ENCODE data around the gene PTPRG. TPM values are rescaled to one million over a fixed set of nuclear protein-coding genes. Genes with fewer than 3 reads are reported as not detected.

Gene PTPRG
- total RNA-seq, 6 experiments from 2014 or later = 29.4 to 34.7 (median 32.7) TPM

GRCh38 chr3:62199126-62199525 is 637.8 kb downstream of the PTPRG start:
- Mint-ChIP-seq H3K27me3 (ENCODE audit: insufficient read depth) (no peaks in the 10 kb centered on the region), H3K27ac (no peak overlapping the region), H3K4me1 (ENCODE audit: low read depth) (no peaks in the 10 kb centered on the region), H3K9me3 (no peaks in the 10 kb centered on the region), H3K4me3 (no peak overlapping the region), H3K36me3 (ENCODE audit: low read depth) (peaks cover 5% of the 10 kb centered on the region)
- TF ChIP-seq, protein P1, sequence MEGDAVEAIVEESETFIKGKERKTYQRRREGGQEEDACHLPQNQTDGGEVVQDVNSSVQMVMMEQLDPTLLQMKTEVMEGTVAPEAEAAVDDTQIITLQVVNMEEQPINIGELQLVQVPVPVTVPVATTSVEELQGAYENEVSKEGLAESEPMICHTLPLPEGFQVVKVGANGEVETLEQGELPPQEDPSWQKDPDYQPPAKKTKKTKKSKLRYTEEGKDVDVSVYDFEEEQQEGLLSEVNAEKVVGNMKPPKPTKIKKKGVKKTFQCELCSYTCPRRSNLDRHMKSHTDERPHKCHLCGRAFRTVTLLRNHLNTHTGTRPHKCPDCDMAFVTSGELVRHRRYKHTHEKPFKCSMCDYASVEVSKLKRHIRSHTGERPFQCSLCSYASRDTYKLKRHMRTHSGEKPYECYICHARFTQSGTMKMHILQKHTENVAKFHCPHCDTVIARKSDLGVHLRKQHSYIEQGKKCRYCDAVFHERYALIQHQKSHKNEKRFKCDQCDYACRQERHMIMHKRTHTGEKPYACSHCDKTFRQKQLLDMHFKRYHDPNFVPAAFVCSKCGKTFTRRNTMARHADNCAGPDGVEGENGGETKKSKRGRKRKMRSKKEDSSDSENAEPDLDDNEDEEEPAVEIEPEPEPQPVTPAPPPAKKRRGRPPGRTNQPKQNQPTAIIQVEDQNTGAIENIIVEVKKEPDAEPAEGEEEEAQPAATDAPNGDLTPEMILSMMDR (IDR thresholded peaks at IDR 0.05) = no peak
- DNase-seq = no peak

- H3K4me1 Mint-ChIP-seq (ENCODE audit: low read depth) = no peaks in the 10 kb centered on the region
- peaks cover 5% of the 10 kb centered on the region for H3K36me3 Mint-ChIP-seq (ENCODE audit: low read depth)
- no peaks in the 10 kb centered on the region for H3K9me3 Mint-ChIP-seq
- no peaks in the 10 kb centered on the region; the same call in 1 of the 2 replicates for H3K27me3 Mint-ChIP-seq (ENCODE audit: insufficient read depth)
- no peak overlapping the region for H3K4me3 Mint-ChIP-seq
- DNase-seq = peak; percentile 46
- TF ChIP-seq, protein P1 (IDR thresholded peaks at IDR 0.05) = peak; percentile 81
- no peak overlapping the region for H3K27ac Mint-ChIP-seq
Measured at GRCh38 chr3:62201438-62202035, 640.2 kb downstream of the PTPRG start.

DNA sequence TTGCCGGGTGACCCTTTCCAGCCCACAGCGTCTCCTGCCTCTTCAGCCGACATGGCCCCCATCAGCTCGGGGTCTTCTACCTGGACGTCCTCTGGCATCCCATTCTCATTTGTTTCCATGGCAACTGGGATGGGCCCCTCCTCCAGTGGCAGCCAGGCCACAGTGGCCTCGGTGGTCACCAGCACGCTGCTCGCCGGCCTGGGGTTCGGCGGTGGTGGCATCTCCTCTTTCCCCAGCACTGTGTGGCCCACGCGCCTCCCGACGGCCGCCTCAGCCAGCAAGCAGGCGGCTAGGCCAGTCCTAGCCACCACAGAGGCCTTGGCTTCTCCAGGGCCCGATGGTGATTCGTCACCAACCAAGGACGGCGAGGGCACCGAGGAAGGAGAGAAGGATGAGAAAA is 641.8 kb downstream of the PTPRG start:
- no peak overlapping the region for H3K4me3 Mint-ChIP-seq
- DNase-seq = no peak
- no peaks in the 10 kb centered on the region; the same call in 1 of the 2 replicates for H3K27me3 Mint-ChIP-seq (ENCODE audit: insufficient read depth)
- TF ChIP-seq, protein P1 (IDR thresholded peaks at IDR 0.05) = no peak
- H3K36me3 Mint-ChIP-seq (ENCODE audit: low read depth) = peaks cover 5% of the 10 kb centered on the region
- H3K27ac Mint-ChIP-seq = no peak overlapping the region
- H3K9me3 Mint-ChIP-seq = no peaks in the 10 kb centered on the region
- H3K4me1 Mint-ChIP-seq (ENCODE audit: low read depth) = no peaks in the 10 kb centered on the region

DNA sequence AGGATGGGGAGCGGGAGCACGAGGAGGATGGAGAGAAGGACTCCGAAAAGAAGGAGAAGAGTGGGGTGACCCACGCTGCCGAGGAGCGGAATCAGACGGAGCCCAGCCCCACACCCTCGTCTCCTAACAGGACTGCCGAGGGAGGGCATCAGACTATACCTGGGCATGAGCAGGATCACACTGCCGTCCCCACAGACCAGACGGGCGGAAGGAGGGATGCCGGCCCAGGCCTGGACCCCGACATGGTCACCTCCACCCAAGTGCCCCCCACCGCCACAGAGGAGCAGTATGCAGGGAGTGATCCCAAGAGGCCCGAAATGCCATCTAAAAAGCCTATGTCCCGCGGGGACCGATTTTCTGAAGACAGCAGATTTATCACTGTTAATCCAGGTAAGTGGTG is 642.2 kb downstream of the PTPRG start:
- H3K27ac Mint-ChIP-seq = no peak overlapping the region
- H3K27me3 Mint-ChIP-seq (ENCODE audit: insufficient read depth) = no peaks in the 10 kb centered on the region; the same call in 1 of the 2 replicates
- no peaks in the 10 kb centered on the region for H3K4me1 Mint-ChIP-seq (ENCODE audit: low read depth)
- no peaks in the 10 kb centered on the region for H3K9me3 Mint-ChIP-seq
- no peak overlapping the region for H3K4me3 Mint-ChIP-seq
- TF ChIP-seq, protein P1 (IDR thresholded peaks at IDR 0.05) = no peak
- DNase-seq = no peak
- H3K36me3 Mint-ChIP-seq (ENCODE audit: low read depth) = peaks cover 5% of the 10 kb centered on the region

- TF ChIP-seq, protein P1 (IDR thresholded peaks at IDR 0.05) = no peak
- Mint-ChIP-seq H3K4me1 (ENCODE audit: low read depth) (no peaks in the 10 kb centered on the region), H3K36me3 (ENCODE audit: low read depth) (no peaks in the 10 kb centered on the region), H3K27ac (no peak overlapping the region), H3K4me3 (no peak overlapping the region), H3K27me3 (ENCODE audit: insufficient read depth) (no peaks in the 10 kb centered on the region; the same call in 1 of the 2 replicates), H3K9me3 (no peaks in the 10 kb centered on the region)
- no peak for DNase-seq
Measured at GRCh38 chr3:62207197-62207596, 645.8 kb downstream of the PTPRG start.
